ENCODE data around the gene BRI3BP. TPM values are rescaled to one million over a fixed set of nuclear protein-coding genes. Genes with fewer than 3 reads are reported as not detected.

Gene BRI3BP
- total RNA-seq, 6 experiments from 2014 or later, result 6.5 to 9.3 (median 7.5) TPM

- Mint-ChIP-seq H3K4me3 (no peak overlapping the region), H3K27ac (no peak overlapping the region), H3K9me3 (no peaks in the 10 kb centered on the region), H3K27me3 (ENCODE audit: insufficient read depth) (no peaks in the 10 kb centered on the region), H3K36me3 (ENCODE audit: low read depth) (no peaks in the 10 kb centered on the region), H3K4me1 (ENCODE audit: low read depth) (no peaks in the 10 kb centered on the region)
- TF ChIP-seq CTCF (IDR thresholded peaks at IDR 0.05), result no peak
- no peak for DNase-seq
Observed at GRCh38 chr12:125014526-125014925, 21.1 kb downstream of the BRI3BP start.

- Mint-ChIP-seq H3K36me3 (ENCODE audit: low read depth) (no peaks in the 10 kb centered on the region), H3K27ac (no peak overlapping the region), H3K4me3 (no peak overlapping the region), H3K9me3 (no peaks in the 10 kb centered on the region), H3K27me3 (ENCODE audit: insufficient read depth) (no peaks in the 10 kb centered on the region), H3K4me1 (ENCODE audit: low read depth) (no peaks in the 10 kb centered on the region)
- no peak for TF ChIP-seq CTCF (IDR thresholded peaks at IDR 0.05)
- no peak for DNase-seq
Observed at GRCh38 chr12:125015680-125016310, 22.4 kb downstream of the BRI3BP start.

- H3K4me1 Mint-ChIP-seq (ENCODE audit: low read depth), result no peaks in the 10 kb centered on the region
- no peak for TF ChIP-seq CTCF (IDR thresholded peaks at IDR 0.05)
- no peak overlapping the region for H3K27ac Mint-ChIP-seq
- H3K9me3 Mint-ChIP-seq, result no peaks in the 10 kb centered on the region
- H3K36me3 Mint-ChIP-seq (ENCODE audit: low read depth), result no peaks in the 10 kb centered on the region
- H3K4me3 Mint-ChIP-seq, result no peak overlapping the region
- no peak for DNase-seq
- no peaks in the 10 kb centered on the region for H3K27me3 Mint-ChIP-seq (ENCODE audit: insufficient read depth)
Observed at GRCh38 chr12:125017801-125018200, 24.4 kb downstream of the BRI3BP start.

- no peak for TF ChIP-seq CTCF (IDR thresholded peaks at IDR 0.05)
- H3K4me3 Mint-ChIP-seq, result no peak overlapping the region
- no peaks in the 10 kb centered on the region for H3K4me1 Mint-ChIP-seq (ENCODE audit: low read depth)
- no peaks in the 10 kb centered on the region for H3K9me3 Mint-ChIP-seq
- peaks cover 4% of the 10 kb centered on the region; the same call in 1 of the 2 replicates for H3K36me3 Mint-ChIP-seq (ENCODE audit: low read depth)
- no peak overlapping the region for H3K27ac Mint-ChIP-seq
- DNase-seq, result no peak
- no peaks in the 10 kb centered on the region for H3K27me3 Mint-ChIP-seq (ENCODE audit: insufficient read depth)
Observed at GRCh38 chr12:125018356-125018755, 24.9 kb downstream of the BRI3BP start.

GRCh38 chr12:125021096-125021495 is 27.7 kb downstream of the BRI3BP start:
- no peak for TF ChIP-seq CTCF (IDR thresholded peaks at IDR 0.05)
- DNase-seq, result no peak
- H3K27me3 Mint-ChIP-seq (ENCODE audit: insufficient read depth), result no peaks in the 10 kb centered on the region; the same call in 1 of the 2 replicates
- H3K27ac Mint-ChIP-seq, result no peak overlapping the region
- no peaks in the 10 kb centered on the region for H3K9me3 Mint-ChIP-seq
- H3K4me1 Mint-ChIP-seq (ENCODE audit: low read depth), result no peaks in the 10 kb centered on the region
- H3K36me3 Mint-ChIP-seq (ENCODE audit: low read depth), result peaks cover 4% of the 10 kb centered on the region; the same call in 1 of the 2 replicates
- no peak overlapping the region for H3K4me3 Mint-ChIP-seq

Data from HFFc6 (cell line).